Measurements from ENCODE around the gene CHRNE. TPM values are rescaled to one million over a fixed set of nuclear protein-coding genes. Genes with fewer than 3 reads are reported as not detected.

CHRNE gene
- total and polyA plus RNA-seq, 2 experiments from 2014 or later: 0.24 to 1.2 TPM

DNA sequence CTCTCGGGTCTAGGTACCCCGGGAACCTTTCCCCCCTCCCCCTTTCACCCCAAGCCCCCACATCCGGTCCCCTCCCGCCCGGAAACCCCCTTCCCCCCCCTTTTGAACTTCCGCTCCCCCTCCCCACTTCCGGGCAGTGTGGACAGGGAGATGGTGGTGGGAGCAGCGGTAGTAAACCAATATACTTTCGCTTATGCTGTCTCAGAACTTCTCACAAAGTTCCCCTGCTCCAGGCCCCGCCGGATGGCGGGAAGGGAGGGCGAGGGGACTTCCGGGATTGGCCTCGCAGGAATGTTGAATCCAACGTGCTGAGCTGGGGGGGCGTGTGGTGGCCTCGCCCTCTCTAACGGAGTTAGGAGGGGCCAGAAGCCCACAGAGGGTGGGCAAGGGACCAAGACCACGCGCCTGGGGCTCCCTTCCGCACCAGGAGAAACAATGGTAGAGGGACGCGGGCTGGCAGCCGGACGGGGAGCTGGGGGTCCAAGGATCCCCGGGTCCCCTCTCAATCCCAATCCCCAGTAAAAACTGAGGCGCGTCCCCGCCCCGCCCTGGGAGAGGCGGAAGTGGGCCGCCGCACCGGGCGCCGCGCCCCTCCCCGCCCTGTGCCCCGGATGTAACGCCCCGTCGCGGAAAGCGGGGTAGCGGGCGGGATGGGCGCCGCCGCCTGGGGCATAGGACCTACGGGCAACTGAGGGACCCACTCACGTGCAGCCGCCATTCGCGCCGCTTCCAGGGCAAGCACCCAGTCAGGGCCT lies 44.7 kb upstream of the CHRNE start:
- Histone ChIP-seq H3K4me2 (peak overlapping the region; percentile 96), H3K36me3 (ENCODE audit: insufficient read depth) (peaks cover 21% of the 10 kb centered on the region), H3K4me1 (ENCODE audit: insufficient read depth) (peaks cover 43% of the 10 kb centered on the region), H2AFZ (no peak overlapping the region), H3K27ac (ENCODE audit: low read depth) (peak overlapping the region; percentile 100), H3K9me2 (ENCODE audit: insufficient read depth) (no peaks in the 10 kb centered on the region), H4K20me1 (replicated peaks; ENCODE audit: insufficient read depth) (peaks cover 22% of the 10 kb centered on the region), H3K4me3 (peak overlapping the region; percentile 96), H3K79me2 (replicated peaks; ENCODE audit: insufficient read depth) (peaks cover 43% of the 10 kb centered on the region), H3F3A (replicated peaks; ENCODE audit: low read depth) (peaks cover 45% of the 10 kb centered on the region), H3K27me3 (ENCODE audit: insufficient read depth) (no peaks in the 10 kb centered on the region)
- TF ChIP-seq, protein P1, sequence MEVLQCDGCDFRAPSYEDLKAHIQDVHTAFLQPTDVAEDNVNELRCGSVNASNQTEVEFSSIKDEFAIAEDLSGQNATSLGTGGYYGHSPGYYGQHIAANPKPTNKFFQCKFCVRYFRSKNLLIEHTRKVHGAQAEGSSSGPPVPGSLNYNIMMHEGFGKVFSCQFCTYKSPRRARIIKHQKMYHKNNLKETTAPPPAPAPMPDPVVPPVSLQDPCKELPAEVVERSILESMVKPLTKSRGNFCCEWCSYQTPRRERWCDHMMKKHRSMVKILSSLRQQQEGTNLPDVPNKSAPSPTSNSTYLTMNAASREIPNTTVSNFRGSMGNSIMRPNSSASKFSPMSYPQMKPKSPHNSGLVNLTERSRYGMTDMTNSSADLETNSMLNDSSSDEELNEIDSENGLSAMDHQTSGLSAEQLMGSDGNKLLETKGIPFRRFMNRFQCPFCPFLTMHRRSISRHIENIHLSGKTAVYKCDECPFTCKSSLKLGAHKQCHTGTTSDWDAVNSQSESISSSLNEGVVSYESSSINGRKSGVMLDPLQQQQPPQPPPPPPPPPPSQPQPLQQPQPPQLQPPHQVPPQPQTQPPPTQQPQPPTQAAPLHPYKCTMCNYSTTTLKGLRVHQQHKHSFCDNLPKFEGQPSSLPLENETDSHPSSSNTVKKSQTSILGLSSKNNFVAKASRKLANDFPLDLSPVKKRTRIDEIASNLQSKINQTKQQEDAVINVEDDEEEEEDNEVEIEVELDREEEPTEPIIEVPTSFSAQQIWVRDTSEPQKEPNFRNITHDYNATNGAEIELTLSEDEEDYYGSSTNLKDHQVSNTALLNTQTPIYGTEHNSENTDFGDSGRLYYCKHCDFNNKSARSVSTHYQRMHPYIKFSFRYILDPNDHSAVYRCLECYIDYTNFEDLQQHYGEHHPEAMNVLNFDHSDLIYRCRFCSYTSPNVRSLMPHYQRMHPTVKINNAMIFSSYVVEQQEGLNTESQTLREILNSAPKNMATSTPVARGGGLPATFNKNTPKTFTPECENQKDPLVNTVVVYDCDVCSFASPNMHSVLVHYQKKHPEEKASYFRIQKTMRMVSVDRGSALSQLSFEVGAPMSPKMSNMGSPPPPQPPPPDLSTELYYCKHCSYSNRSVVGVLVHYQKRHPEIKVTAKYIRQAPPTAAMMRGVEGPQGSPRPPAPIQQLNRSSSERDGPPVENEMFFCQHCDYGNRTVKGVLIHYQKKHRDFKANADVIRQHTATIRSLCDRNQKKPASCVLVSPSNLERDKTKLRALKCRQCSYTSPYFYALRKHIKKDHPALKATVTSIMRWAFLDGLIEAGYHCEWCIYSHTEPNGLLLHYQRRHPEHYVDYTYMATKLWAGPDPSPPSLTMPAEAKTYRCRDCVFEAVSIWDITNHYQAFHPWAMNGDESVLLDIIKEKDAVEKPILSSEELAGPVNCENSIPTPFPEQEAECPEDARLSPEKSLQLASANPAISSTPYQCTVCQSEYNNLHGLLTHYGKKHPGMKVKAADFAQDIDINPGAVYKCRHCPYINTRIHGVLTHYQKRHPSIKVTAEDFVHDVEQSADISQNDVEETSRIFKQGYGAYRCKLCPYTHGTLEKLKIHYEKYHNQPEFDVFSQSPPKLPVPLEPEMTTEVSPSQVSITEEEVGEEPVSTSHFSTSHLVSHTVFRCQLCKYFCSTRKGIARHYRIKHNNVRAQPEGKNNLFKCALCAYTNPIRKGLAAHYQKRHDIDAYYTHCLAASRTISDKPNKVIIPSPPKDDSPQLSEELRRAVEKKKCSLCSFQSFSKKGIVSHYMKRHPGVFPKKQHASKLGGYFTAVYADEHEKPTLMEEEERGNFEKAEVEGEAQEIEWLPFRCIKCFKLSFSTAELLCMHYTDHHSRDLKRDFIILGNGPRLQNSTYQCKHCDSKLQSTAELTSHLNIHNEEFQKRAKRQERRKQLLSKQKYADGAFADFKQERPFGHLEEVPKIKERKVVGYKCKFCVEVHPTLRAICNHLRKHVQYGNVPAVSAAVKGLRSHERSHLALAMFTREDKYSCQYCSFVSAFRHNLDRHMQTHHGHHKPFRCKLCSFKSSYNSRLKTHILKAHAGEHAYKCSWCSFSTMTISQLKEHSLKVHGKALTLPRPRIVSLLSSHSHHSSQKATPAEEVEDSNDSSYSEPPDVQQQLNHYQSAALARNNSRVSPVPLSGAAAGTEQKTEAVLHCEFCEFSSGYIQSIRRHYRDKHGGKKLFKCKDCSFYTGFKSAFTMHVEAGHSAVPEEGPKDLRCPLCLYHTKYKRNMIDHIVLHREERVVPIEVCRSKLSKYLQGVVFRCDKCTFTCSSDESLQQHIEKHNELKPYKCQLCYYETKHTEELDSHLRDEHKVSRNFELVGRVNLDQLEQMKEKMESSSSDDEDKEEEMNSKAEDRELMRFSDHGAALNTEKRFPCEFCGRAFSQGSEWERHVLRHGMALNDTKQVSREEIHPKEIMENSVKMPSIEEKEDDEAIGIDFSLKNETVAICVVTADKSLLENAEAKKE (CRISPR knock-in tag; IDR thresholded peaks at IDR 0.05): no peak
- TF ChIP-seq, protein P2, sequence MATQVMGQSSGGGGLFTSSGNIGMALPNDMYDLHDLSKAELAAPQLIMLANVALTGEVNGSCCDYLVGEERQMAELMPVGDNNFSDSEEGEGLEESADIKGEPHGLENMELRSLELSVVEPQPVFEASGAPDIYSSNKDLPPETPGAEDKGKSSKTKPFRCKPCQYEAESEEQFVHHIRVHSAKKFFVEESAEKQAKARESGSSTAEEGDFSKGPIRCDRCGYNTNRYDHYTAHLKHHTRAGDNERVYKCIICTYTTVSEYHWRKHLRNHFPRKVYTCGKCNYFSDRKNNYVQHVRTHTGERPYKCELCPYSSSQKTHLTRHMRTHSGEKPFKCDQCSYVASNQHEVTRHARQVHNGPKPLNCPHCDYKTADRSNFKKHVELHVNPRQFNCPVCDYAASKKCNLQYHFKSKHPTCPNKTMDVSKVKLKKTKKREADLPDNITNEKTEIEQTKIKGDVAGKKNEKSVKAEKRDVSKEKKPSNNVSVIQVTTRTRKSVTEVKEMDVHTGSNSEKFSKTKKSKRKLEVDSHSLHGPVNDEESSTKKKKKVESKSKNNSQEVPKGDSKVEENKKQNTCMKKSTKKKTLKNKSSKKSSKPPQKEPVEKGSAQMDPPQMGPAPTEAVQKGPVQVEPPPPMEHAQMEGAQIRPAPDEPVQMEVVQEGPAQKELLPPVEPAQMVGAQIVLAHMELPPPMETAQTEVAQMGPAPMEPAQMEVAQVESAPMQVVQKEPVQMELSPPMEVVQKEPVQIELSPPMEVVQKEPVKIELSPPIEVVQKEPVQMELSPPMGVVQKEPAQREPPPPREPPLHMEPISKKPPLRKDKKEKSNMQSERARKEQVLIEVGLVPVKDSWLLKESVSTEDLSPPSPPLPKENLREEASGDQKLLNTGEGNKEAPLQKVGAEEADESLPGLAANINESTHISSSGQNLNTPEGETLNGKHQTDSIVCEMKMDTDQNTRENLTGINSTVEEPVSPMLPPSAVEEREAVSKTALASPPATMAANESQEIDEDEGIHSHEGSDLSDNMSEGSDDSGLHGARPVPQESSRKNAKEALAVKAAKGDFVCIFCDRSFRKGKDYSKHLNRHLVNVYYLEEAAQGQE (IDR thresholded peaks at IDR 0.05; ENCODE audit: unreplicated experiment): no peak
- TF ChIP-seq, protein P3, sequence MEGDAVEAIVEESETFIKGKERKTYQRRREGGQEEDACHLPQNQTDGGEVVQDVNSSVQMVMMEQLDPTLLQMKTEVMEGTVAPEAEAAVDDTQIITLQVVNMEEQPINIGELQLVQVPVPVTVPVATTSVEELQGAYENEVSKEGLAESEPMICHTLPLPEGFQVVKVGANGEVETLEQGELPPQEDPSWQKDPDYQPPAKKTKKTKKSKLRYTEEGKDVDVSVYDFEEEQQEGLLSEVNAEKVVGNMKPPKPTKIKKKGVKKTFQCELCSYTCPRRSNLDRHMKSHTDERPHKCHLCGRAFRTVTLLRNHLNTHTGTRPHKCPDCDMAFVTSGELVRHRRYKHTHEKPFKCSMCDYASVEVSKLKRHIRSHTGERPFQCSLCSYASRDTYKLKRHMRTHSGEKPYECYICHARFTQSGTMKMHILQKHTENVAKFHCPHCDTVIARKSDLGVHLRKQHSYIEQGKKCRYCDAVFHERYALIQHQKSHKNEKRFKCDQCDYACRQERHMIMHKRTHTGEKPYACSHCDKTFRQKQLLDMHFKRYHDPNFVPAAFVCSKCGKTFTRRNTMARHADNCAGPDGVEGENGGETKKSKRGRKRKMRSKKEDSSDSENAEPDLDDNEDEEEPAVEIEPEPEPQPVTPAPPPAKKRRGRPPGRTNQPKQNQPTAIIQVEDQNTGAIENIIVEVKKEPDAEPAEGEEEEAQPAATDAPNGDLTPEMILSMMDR (conservative IDR thresholded peaks at IDR 0.05; ENCODE audit: low read depth in 2 of 2): no peak
- TF ChIP-seq JUNB (IDR thresholded peaks at IDR 0.05; ENCODE audit: unreplicated experiment) (no peak), EZH2phosphoT487 (IDR thresholded peaks at IDR 0.05; ENCODE audit: unreplicated experiment) (no peak), NANOG (IDR thresholded peaks at IDR 0.05; ENCODE audit: borderline replicate concordance) (no peak), CREB1 (CRISPR knock-in tag; IDR thresholded peaks at IDR 0.05; ENCODE audit: low read depth) (no peak), POLR2AphosphoS5 (IDR thresholded peaks at IDR 0.05; ENCODE audit: low read depth) (no peak), STAT1 (IDR thresholded peaks at IDR 0.05; ENCODE audit: unreplicated experiment) (no peak)
- TF ChIP-seq, protein P4, sequence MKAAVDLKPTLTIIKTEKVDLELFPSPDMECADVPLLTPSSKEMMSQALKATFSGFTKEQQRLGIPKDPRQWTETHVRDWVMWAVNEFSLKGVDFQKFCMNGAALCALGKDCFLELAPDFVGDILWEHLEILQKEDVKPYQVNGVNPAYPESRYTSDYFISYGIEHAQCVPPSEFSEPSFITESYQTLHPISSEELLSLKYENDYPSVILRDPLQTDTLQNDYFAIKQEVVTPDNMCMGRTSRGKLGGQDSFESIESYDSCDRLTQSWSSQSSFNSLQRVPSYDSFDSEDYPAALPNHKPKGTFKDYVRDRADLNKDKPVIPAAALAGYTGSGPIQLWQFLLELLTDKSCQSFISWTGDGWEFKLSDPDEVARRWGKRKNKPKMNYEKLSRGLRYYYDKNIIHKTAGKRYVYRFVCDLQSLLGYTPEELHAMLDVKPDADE (IDR thresholded peaks at IDR 0.05): no peak
- peaks cover 51% of the 10 kb centered on the region for H3K36me3 Mint-ChIP-seq (ENCODE audit: low read depth)
- peaks cover 37% of the 10 kb centered on the region for H3K27me3 Mint-ChIP-seq (ENCODE audit: insufficient read depth, low read depth, poor library complexity)
- no peaks in the 10 kb centered on the region; the same call in 2 of the 3 replicates for H3K9me3 Mint-ChIP-seq
- DNase-seq (ENCODE audit: low spot score) (peak; percentile 77), ATAC-seq (peak; percentile 7)
- peak overlapping the region; percentile 92 for H3K4me3 Mint-ChIP-seq
- H3K4me1 Mint-ChIP-seq: peaks cover 42% of the 10 kb centered on the region
- H3K27ac Mint-ChIP-seq: peak overlapping the region; percentile 98
